ENCODE measurements around the gene ASPDH.

- TF ChIP-seq CTCF (IDR thresholded peaks at IDR 0.05) (no peak), EZH2 (IDR thresholded peaks at IDR 0.05; ENCODE audit: borderline replicate concordance, insufficient read depth, low read depth, low read length, poor library complexity, severe bottlenecking) (no peak)
Observed at GRCh38 chr19:50498219-50499056, 15.3 kb downstream of the ASPDH start.
